Glomerular endothelial cell (primary cell): ENCODE measurements around the gene FBXL16. TPM values are rescaled to one million over a fixed set of nuclear protein-coding genes. Genes with fewer than 3 reads are reported as not detected.
A peak's percentile ranks its signal among the peaks of the same experiment; 100 is the strongest.

Experiments used
- DNase-seq: peaks from one replicate; pipeline ENCODE4 v3.0.0-alpha.2; 2011; ENCODE audit warnings: low read depth, low spot score; ENCODE audit errors: extremely low read depth
- total RNA-seq: library from RNA; depleted of rRNA; stranded (reverse); fragments of >200 nt; gene quantifications from 2 replicates; pipeline ENCODE4 v1.2.3, GENCODE V29; 2015

Gene FBXL16
- total RNA-seq, 1 donor from 2014 or later: 1.6 TPM

- DNase-seq: no peak
These were observed 39.0 kb downstream of the FBXL16 start for GRCh38 chr16:666572-666971.

DNA sequence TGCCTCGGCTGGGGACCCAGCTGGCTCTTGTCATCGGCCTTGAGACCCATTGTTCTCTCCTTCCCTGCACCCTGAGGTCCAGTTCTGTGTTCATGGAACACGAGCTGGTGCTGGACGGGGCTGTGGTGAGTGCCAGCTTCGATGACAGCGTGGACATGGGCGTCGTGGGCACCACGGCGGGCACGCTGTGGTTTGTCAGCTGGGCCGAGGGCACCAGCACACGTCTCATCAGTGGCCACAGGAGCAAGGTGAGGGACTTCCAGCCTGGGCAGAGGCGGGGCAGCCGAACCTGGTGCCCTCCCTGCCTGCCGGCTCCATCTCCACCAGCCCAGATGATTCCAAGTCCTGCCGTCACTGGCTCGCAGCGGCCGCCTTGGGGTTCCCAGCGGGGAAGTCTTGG lies 43.0 kb downstream of the FBXL16 start:
- no peak for DNase-seq

DNA sequence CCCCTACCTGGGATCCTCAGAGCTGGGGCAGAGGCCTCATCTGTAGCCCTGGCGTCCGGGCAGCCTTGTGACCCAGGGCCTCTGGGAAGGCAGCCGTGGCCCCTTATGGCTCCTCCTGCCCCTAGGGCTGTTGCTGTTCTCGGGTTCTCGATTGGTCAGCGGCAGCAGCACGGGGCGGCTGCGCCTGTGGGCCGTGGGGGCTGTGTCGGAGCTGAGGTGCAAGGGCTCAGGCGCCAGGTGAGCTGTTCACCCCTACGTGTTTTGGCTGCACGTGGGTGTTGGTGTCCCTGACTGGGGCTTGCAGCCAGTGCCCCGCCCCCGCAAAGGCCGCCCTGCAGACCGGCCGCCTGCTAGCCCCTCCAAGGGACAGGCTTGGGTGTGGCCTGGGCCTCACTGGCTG lies 43.5 kb downstream of the FBXL16 start:
- DNase-seq: no peak

DNA sequence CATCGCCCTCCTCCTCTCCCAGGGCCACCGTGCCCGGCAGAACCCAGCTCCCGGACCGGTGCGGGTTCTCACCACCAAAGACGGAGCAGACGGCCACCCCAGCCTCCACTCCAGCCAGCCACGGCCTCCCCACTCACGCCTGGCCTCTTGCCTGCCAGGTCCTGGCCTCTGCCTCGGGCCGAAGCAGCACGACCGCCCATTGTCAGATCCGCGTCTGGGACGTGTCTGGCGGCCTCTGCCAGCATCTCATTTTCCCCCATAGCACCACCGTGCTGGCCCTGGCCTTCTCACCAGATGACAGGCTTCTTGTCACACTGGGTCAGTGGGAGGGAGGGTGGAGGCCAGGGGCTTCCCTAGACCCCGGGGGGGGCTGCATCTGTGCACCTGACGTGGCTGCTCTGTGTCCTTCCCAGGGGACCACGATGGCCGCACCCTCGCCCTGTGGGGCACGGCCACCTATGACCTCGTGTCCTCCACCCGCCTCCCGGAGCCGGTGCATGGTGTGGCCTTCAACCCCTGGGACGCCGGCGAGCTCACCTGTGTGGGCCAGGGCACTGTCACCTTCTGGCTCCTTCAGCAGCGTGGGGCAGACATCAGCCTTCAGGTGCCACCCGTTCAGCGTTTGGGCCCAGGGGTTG lies 44.3 kb downstream of the FBXL16 start:
- no peak for DNase-seq

DNA sequence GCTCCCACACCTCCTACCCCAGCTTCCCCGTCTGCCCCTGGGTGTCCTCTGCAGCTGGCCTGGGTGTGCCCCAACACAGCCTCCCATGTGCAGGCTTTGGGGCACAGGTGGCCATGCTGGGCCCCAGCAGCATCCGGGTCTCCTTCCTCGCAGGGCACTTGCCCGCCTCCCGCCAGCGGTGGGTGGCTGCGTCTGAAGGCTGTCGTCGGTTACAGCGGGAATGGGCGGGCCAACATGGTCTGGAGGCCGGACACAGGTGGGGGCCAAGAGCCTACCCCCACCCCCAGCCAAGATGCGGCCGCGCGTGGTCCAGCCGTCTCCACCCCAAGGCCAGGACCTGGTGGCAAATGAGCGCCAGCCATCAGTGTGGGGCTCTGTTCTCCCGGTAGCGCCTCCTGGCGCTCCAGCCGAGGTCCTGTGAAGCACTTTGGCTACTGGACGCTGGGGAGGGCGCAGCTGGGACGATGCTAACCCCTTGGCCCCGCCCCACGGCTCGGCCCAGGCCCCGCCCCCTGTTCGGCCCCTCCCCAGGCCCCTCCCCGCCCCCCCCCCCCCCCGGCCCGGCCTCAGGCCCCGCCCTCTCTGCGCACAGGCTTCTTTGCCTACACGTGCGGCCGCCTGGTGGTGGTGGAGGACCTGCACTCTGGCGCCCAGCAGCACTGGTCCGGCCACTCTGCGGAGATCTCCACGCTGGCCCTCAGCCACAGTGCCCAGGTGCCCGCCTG lies 45.0 kb downstream of the FBXL16 start:
- DNase-seq: no peak

- no peak for DNase-seq
These were observed 45.5 kb downstream of the FBXL16 start for GRCh38 chr16:660132-660458.

- no peak for DNase-seq
These were observed 46.0 kb downstream of the FBXL16 start for GRCh38 chr16:659618-660017.

DNA sequence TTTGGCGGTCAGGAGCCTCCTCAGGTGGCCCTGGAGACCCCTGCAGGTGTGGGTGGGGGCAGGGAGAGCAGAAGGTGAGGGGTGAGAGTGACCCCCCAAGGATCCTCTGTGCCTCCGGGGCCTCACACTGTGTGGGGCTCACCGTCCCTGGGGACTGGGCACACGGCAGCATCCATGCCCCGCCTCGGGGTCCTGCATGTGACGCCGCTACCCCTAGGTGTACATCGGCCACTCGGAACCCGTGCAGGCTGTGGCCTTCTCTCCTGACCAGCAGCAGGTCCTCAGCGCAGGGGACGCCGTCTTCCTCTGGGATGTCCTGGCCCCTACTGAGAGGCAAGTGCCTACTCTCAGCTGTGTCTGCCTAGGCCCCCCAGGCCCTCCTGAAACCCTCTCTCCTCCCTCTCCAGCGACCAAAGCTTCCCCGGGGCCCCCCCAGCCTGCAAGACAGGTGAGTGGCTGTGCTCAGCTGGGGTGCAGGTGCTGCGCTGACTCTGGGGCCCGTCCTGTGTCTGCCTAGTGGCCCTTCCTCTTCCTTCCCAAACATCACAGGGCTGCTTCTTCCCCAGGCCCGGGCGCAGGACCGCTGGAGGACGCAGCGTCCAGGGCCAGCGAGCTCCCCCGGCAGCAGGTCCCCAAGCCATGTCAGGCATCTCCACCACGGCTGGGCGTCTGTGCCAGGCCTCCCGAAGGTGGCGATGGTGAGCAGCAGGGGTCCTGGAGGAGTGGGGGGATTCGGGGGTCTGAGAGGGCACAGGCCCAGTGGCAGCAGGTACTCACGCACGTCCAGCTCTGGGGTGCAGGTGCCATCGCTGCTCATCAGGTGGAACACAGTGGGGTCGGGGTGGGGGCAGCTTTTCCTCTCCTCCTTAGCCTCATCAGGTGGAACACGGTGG lies 46.7 kb downstream of the FBXL16 start:
- DNase-seq: no peak

DNA sequence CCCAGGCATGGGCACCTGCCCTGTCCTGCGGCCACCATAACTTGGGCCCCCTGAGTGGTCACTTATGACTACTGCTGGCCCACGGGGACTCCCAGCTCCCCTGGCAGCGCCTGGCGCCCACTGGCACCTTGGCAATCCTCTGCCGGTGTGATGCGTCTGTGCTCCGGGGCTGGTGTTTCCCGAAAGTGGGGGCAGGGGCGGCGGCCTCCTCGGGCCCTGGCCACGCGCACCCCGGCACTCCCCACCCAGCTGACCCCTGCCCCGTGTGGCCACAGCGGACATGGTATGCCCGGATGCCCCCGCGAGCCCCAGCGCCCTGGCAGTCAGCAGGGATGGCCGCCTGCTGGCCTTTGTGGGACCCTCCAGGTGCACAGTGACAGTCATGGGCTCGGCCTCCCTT lies 48.1 kb downstream of the FBXL16 start:
- DNase-seq: no peak

GRCh38 chr16:654034-654433 lies 51.6 kb downstream of the FBXL16 start:
- no peak for DNase-seq

DNA sequence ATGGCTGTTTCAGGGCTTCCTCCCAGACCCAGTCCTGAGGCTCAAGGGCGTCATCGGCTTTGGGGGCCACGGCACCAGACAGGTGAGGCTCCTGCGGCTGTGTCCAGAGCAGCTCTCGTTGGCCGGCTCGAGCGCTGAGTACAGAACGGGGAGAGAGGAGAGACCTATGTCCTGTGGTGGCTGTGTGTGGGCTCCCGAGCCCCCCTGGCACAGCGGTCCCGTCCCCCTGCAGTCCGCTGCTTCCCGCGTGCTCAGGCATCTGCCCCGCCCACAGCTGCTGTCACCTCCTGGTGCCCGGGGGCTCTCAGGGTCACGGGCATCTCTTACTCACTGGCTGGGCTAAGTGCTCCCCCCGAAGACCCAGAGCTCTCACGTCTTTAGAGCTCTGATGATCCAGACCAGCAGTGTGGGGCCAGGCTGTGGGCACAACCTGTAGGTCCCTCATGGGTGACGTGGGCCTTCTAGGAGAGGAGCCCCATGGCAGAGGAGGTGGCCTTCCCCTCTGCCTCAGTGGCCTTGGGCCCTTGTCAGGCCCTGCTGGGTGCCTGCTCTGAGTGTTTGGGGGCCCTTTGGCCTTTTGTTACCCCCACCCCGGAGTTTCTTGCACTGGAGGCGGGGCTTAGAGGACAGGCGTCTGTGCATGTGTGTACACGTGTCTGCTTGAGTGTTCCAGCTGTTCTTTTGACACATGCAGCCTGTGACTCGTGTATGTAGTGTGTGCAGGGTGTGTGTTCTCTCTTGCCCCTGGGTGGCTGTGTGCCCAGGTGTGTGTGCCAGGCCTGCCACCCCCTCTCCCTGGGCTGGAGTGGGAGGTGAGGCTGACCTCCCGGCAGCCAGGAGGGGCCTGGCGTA lies 52.9 kb downstream of the FBXL16 start:
- DNase-seq: no peak

GRCh38 chr16:651844-652243 lies 53.8 kb downstream of the FBXL16 start:
- no peak for DNase-seq

GRCh38 chr16:649631-650030 lies 56.0 kb downstream of the FBXL16 start:
- DNase-seq: no peak

- peak; percentile 25 for DNase-seq
These were observed 56.6 kb downstream of the FBXL16 start, which contains the start of gene WDR90 for GRCh38 chr16:648781-649589. WDR90 (plus strand) TSS chr16:649365; CDS start chr16:649417, 52 bp downstream.

GRCh38 chr16:648071-648780 lies 57.4 kb downstream of the FBXL16 start:
- DNase-seq: no peak

DNA sequence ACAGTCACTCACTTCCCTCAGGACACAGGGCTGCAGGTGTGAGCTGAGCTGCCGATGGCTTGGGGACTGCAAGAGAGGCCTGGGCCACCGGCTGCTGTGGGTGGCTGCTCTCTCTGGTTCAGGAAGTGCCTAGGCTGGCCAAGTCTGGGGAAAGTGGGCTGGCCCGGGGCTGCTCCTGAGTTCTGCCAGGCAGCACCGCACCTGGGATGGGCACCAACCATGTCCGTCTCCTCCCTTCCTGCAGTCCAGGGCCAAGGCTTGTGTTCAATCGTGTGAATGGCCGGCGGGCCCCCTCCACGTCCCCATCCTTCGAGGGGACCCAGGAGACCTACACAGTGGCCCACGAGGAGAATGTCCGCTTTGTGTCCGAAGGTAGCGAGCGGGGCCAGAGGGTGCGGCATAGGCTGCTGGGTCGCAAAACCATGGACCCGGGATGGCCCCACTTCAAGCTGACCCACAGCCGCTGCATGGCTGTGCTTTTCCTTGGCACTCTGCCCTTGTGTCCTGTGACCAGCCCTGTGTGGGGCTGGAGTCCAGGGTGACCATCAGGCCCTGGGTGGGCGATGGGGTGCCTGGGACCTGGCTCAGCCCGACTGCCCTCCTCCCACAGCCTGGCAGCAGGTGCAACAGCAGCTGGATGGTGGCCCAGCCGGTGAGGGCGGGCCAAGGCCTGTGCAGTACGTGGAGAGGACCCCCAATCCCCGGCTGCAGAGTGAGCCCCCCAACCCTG lies 58.3 kb downstream of the FBXL16 start:
- DNase-seq: no peak

- no peak for DNase-seq
These were observed 58.9 kb downstream of the FBXL16 start for GRCh38 chr16:646679-647172.
